HepG2 (cell line): ENCODE data around the gene FXYD4. TPM values are rescaled to one million over a fixed set of nuclear protein-coding genes. Genes with fewer than 3 reads are reported as not detected.

Experiments
- ATAC-seq: fragments of 200-7000 bp; cut with Tn5 transposase; 3 replicates; pipeline ENCODE4 v1.9.1; 2020; ENCODE audit warnings: mild to moderate bottlenecking, moderate library complexity
- BruUV-seq: library from RNA; stranded (reverse); fragments of 400-500 nt; replicated peaks from 2 replicates; lab custom pipeline; 2021; lab: Mats Ljungman, UMichigan
- CTCF ChIA-PET: fragments of 300-600 bp; formaldehyde crosslinking; extraction: SDS; loops from one replicate; lab custom pipeline; 2021; ENCODE audit warnings: low total read pairs, inconsistent platforms, low intra/inter-chr PET ratio; lab: Yijun Ruan, JAX
- POLR2A ChIA-PET: fragments of 350-600 bp; sonication (Branson Sonifier 250); formaldehyde crosslinking; loops from one replicate; lab custom pipeline; 2020; ENCODE audit warnings: antibody characterized with exemption, inconsistent platforms; lab: Yijun Ruan, JAX
- DNase-seq: peaks from one replicate; pipeline ENCODE4 v3.0.0-alpha.2; 2015; ENCODE audit warnings: low spot score
- FAIRE-seq: peaks from 3 replicates; lab custom pipeline; 2011; peaks lifted over from hg19 to GRCh38; lab: Jason Lieb, UNC
- H2AFZ ChIP-seq: one replicate; pipeline ENCODE4 v1.6.1; 2011; ENCODE audit warnings: low read length, inconsistent platforms
- H3K27ac ChIP-seq: fragments of 300-600 bp; 3 replicates; pipeline ENCODE4 v1.8.0; 2011; ENCODE audit warnings: mixed run types, mild to moderate bottlenecking, mixed read lengths, low read length, inconsistent platforms; ENCODE audit not compliant: insufficient read depth; ENCODE audit errors: extremely low read length
- H3K27me3 ChIP-seq, 2 experiments: fragments of 200-600 bp in 1 of 2; 2 replicates in 1 of 2; 3 replicates in 1 of 2; pipeline versions ENCODE4 v1.6.0 to v1.8.0; 2011; ENCODE audit warnings: low read length in 2 of 2, mild to moderate bottlenecking in 2 of 2, moderate library complexity in 2 of 2, inconsistent platforms in 1 of 2; ENCODE audit not compliant: insufficient read depth in 2 of 2, control insufficient read depth in 1 of 2
- H3K36me3 ChIP-seq, 2 experiments: fragments of 200-600 bp in 1 of 2; replicated peaks in 1 of 2; 2 replicates in 1 of 2; 3 replicates in 1 of 2; pipeline versions ENCODE4 v1.5.1 to v1.8.0; 2011; ENCODE audit warnings: low read length in 2 of 2, inconsistent platforms in 1 of 2; ENCODE audit not compliant: insufficient read depth in 2 of 2, control insufficient read depth in 1 of 2
- H3K4me1 ChIP-seq: 2 replicates; pipeline ENCODE4 v1.5.1; 2012; ENCODE audit warnings: low read length, inconsistent platforms; ENCODE audit not compliant: insufficient read depth
- H3K4me2 ChIP-seq: 2 replicates; pipeline ENCODE4 v1.6.0; 2011; ENCODE audit warnings: low read depth, low read length, inconsistent platforms
- H3K4me3 ChIP-seq, 3 experiments: fragments of 200-600 bp in 1 of 3; sonication (generic), shearing (Covaris generic) in 1 of 3; replicated peaks in 1 of 3; 2 replicates each; pipeline ENCODE4 v1.5.1; 2011 to 2016; ENCODE audit warnings: low read length in 3 of 3, inconsistent platforms in 2 of 3, low read depth in 2 of 3, mild to moderate bottlenecking in 2 of 3, control low read depth in 1 of 3, mixed read lengths in 1 of 3; ENCODE audit not compliant: insufficient read depth in 1 of 3
- H3K79me2 ChIP-seq: one replicate; pipeline ENCODE4 v1.6.1; 2011; ENCODE audit warnings: low read length, inconsistent platforms; ENCODE audit not compliant: insufficient read depth
- H3K9ac ChIP-seq: 2 replicates; pipeline ENCODE4 v1.6.0; 2011; ENCODE audit warnings: mild to moderate bottlenecking, low read depth, low read length, inconsistent platforms; ENCODE audit not compliant: insufficient read depth
- H3K9me3 ChIP-seq: 2 replicates; pipeline ENCODE4 v1.5.1; 2012; ENCODE audit warnings: mild to moderate bottlenecking, low read length
- H4K20me1 ChIP-seq: 2 replicates; pipeline ENCODE4 v1.6.0; 2011; ENCODE audit warnings: inconsistent platforms, mild to moderate bottlenecking, low read length, moderate library complexity; ENCODE audit not compliant: insufficient read depth
- BRCA1 ChIP-seq: sonication (generic); formaldehyde crosslinking; IDR thresholded peaks from 2 replicates; pipeline ENCODE4 v1.4.0; 2020; ENCODE audit warnings: missing genetic modification reagents
- FOSL2 ChIP-seq: sonication (generic); formaldehyde crosslinking; IDR thresholded peaks from 2 replicates; pipeline ENCODE4 v1.4.0; 2020; ENCODE audit warnings: missing genetic modification reagents
- PRPF4 ChIP-seq: fragments of 200-400 bp; formaldehyde crosslinking; IDR thresholded peaks from 2 replicates; pipeline ENCODE4 v1.6.1; 2016; ENCODE audit warnings: low read length, low read depth; ENCODE audit not compliant: poor library complexity, severe bottlenecking
- ZNF607 ChIP-seq: sonication (generic); formaldehyde crosslinking; IDR thresholded peaks from 2 replicates; pipeline ENCODE4 v1.5.1; 2020; ENCODE audit warnings: missing genetic modification reagents, mild to moderate bottlenecking, borderline replicate concordance
- ZNF615 ChIP-seq: sonication (generic); formaldehyde crosslinking; IDR thresholded peaks from 2 replicates; pipeline ENCODE4 v1.5.0; 2020; ENCODE audit warnings: mild to moderate bottlenecking, missing genetic modification reagents, borderline replicate concordance
- ZNF770 ChIP-seq: sonication (generic); formaldehyde crosslinking; IDR thresholded peaks from 2 replicates; pipeline ENCODE4 v1.5.0; 2020; ENCODE audit warnings: mild to moderate bottlenecking, missing genetic modification reagents
- WGBS: methylation state at CpG from one replicate; pipeline ENCODE4 v1.1.6; 2017; ENCODE audit warnings: low lambda C conversion rate; 5-methylcytosine and 5-hydroxymethylcytosine counted together
- in situ Hi-C: cut with HindIII; loops from 2 replicates; pipeline ENCODE4 v1.10.0; 2017; ENCODE audit warnings: low pct_unique_long_range_greater_than_20kb; ENCODE audit not compliant: extremely low pct_ligation_motif_present
- intact Hi-C: fragments of 100-400 bp; cut with micrococcal nuclease; formaldehyde crosslinking; loops from one replicate; pipeline ENCODE4 v1.10.0; 2022; ENCODE audit not compliant: unreplicated experiment
- polyA plus RNA-seq, 8 experiments: library from polyadenylated mRNA; depleted of rRNA in 3 of 8; stranded (reverse) in 7 of 8; unstranded in 1 of 8; fragments of >200 nt; fragmentation: Illumina TruSeq in 4 of 8; extraction: Trizol in 4 of 8; gene quantifications; 2 replicates each; pipeline versions ENCODE4 v1.2.1 to v1.2.3, GENCODE V29; 2011 to 2016; ENCODE audit warnings: low read depth in 4 of 8, missing spikeins in 1 of 8, mixed read lengths in 1 of 8; ENCODE audit not compliant: insufficient read depth in 1 of 8
- total RNA-seq, 5 experiments: library from RNA; depleted of rRNA; stranded (reverse); fragments of >200 nt; fragmentation: Illumina TruSeq; extraction: Trizol; gene quantifications; 2 replicates each; pipeline ENCODE4 v1.2.3, GENCODE V29; 2016; ENCODE audit warnings: low read depth in 1 of 5

Gene FXYD4
- total and polyA plus RNA-seq, 2 of the 13 experiments (the other 11 are each of a cell fraction or from before 2014, with no cell fraction given) = not detected

- Histone ChIP-seq H2AFZ (no peak overlapping the region), H3K9ac (peak overlapping the region; percentile 92), H3K4me3 (no peak overlapping the region), H3K27me3 (no peaks in the 10 kb centered on the region; a peak in 1 of 5 replicates), H3K27ac (peak overlapping the region; percentile 100), H3K9me3 (no peaks in the 10 kb centered on the region), H3K4me2 (peak overlapping the region; percentile 88), H3K4me1 (peaks cover 45% of the 10 kb centered on the region), H4K20me1 (peaks cover 24% of the 10 kb centered on the region), H3K79me2 (peaks cover 39% of the 10 kb centered on the region), H3K36me3 (no peaks in the 10 kb centered on the region)
- BruUV-seq = no TSS peak
- DNase-seq = no peak
- TF ChIP-seq ZNF770 (peak; percentile 40), PRPF4 (peak; percentile 25), BRCA1 (CRISPR knock-in tag) (no peak), ZNF607 (CRISPR knock-in tag) (no peak)
- in situ Hi-C loops = loop anchor here (25.0 kb wide), 1 partner anchor 1552 kb away; the partner anchor contains the start of gene RASSF4
- ChIA-PET POLR2A (interaction anchor here (1.1 to 2.5 kb wide), 7 partner anchors 9 to 26 kb away, joined by 3 to 33 read pairs (median 7); partner anchors contain the start of gene ZNF487), CTCF (no interaction called here)
- WGBS = 94% methylated on average over 14 of the region's 14 CpGs
- no peak for ATAC-seq
- intact Hi-C loops = no loop called here
- FAIRE-seq = no peak
Observed at GRCh38 chr10:43410345-43410744, 38.9 kb downstream of the FXYD4 start.

GRCh38 chr10:43411536-43411935 is 40.1 kb downstream of the FXYD4 start:
- no TSS peak for BruUV-seq
- Histone ChIP-seq H3K4me2 (no peak overlapping the region), H3K27me3 (no peaks in the 10 kb centered on the region; a peak in 1 of 5 replicates), H3K4me1 (peaks cover 35% of the 10 kb centered on the region), H3K36me3 (no peaks in the 10 kb centered on the region), H3K4me3 (no peak overlapping the region), H3K79me2 (peaks cover 27% of the 10 kb centered on the region), H3K9me3 (no peaks in the 10 kb centered on the region), H3K27ac (peak overlapping the region; percentile 15), H4K20me1 (peaks cover 12% of the 10 kb centered on the region), H3K9ac (no peak overlapping the region), H2AFZ (no peak overlapping the region)
- ChIA-PET POLR2A (interaction anchor here (1.1 to 1.2 kb wide), 3 partner anchors 9 to 23 kb away, joined by 3 read pairs; no protein-coding TSS in a partner anchor), CTCF (no interaction called here)
- WGBS = 70% methylated on average over 2 of the region's 2 CpGs
- no peak for ATAC-seq
- no peak for FAIRE-seq
- TF ChIP-seq FOSL2 (CRISPR knock-in tag) (0 out of 2 replicates have a peak, but pooled peaks have one; percentile 36), ZNF615 (CRISPR knock-in tag) (no peak)
- in situ Hi-C loops (loop anchor here (25.0 kb wide), 1 partner anchor 1551 kb away; the partner anchor contains the start of gene RASSF4), intact Hi-C loops (no loop called here)
- DNase-seq = no peak
